ENCODE results near the gene SETSIP.

GRCh38 chr1:92081031-92081430 is 5.8 kb upstream of the SETSIP start:
- TF ChIP-seq POLR2A (IDR thresholded peaks at IDR 0.05; ENCODE audit: low read length) = no peak
- no peak for TF ChIP-seq GATA1 (IDR thresholded peaks at IDR 0.05; ENCODE audit: low read depth, low read length)

Data from erythroblast (primary cell).